Stimulated activated CD4-positive, alpha-beta T cell treated with anti-CD3 and anti-CD28 coated beads, Interleukin-4, amount 100 ng/mL, for 4 hours (primary cell): ENCODE results near the gene FRMPD2.
"Not testable (repeated sequence)": the region's sequence is repeated elsewhere in the genome, so short reads cannot be mapped to it uniquely, and the experiment has no call there.

Source experiments
- DNase-seq, 2 experiments: peaks; one replicate each; pipeline ENCODE4 v3.0.0-alpha.2; 2020

FRMPD2 gene

DNA sequence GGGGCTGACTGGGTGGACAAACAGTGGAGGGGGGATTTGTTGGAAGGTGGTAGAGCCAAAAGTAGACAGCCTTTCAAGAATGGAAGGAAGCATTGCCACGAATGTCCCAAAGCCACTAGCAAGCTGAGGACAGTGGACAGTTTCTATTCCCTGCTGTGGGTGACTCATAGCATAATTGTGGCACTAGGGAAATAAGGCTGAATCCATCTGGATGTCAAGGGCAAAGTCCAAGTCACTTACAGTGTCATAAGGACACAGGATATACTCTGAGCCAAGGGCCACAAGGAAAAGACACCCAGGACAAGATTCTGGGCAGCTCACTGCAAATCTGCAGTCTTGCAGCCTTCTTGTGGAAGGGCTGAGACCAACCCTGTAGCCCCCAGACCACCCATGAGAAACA, 79.7 kb downstream of the FRMPD2 start:
- DNase-seq: no peak

DNA sequence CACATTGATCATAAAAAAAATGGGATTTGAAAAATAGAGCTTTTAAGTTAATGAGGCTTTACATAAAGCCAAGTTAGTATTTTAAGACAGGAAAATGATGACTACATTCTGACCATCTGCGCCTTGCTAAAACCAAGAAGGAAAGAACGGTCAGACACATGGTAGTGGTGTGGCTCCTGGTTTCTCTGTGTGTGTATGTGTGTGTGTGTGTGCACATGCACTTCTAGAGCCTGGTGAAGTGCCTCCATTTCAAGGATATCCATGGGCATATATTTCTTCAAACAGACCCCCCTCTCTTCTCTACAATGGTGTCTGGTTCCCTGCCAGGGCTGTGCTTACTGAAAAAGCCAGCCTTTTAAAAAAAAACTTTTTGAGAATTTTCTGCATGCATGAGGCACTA, 80.9 kb downstream of the FRMPD2 start:
- no peak for DNase-seq

DNA sequence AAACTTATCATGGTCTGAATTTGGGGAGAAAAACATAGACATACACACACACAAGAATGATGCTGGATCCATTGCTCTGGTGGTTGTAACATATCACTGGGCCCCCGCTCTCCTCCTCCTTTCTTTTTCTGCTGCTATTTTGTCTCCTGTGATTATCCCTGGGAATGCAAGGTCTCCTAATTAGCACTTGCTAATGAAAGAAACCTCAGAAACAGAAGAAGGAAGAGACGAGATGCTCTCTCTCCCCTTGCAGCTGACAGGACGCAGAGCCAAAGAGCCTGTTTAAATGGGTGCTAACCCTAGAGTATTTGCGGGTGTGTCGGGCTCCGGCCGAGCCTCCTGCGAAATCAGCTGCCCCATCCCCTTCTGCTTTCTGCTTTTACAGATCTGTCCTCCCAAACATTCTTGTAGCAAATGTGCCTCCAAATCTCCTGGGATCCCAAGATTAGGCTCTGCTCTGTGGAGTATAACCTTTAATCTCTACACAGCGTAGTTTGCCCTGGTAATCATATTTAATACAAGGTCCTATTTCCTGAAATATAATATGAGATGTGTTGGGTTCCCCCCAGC, 81.5 kb downstream of the FRMPD2 start:
- no peak for DNase-seq

GRCh38 chr10:48187713-48188485, 86.6 kb downstream of the FRMPD2 start:
- DNase-seq: no peak

- no peak for DNase-seq
These were observed 87.4 kb downstream of the FRMPD2 start for GRCh38 chr10:48187126-48187525.

DNA sequence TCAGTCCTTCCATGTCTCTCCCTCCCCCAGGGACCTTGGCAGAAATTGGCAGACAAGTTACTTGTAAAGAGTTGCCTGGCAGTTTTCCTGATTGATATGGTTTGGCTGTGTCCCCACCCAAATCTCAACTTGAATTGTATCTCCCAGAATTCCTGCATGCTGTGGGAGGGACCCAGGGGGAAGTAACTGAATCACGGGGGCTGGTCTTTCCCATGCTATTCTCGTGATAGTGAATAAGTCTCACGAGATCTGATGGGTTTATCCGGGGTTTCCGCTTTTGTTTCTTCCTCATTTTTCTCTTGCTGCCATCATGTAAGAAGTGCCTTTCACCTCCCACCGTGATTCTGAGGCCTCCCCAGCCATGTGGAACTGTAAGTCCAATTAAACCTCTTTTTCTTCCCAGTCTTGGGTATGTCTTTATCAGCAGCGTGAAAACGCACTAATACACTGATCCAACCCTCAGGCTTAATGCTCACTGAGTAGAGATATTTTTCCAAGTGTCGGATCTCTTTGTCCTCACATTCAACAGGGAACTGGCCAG, 88.2 kb downstream of the FRMPD2 start:
- not testable (repeated sequence) for DNase-seq

GRCh38 chr10:48184224-48184623, 90.3 kb downstream of the FRMPD2 start:
- DNase-seq: no peak

DNA sequence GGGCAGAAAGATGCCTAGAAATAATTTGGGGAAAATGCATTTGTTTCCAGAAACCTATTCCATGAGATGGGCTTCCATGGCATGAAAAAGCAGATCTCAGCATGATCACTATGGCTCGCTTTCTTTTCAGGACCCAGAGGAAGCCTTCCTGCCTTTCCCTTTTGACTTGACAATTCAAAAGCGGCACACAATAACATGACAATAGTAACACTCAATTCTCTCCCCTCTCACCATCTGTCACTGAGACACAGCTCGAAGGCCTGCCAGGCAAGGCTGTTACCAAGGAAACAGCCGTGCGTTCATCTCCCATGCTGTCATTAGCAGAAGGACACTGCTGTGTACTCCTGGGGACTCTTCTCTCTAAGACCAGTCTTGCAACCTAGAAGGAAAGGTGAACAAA, 101.8 kb downstream of the FRMPD2 start:
- not testable (repeated sequence) for DNase-seq

DNA sequence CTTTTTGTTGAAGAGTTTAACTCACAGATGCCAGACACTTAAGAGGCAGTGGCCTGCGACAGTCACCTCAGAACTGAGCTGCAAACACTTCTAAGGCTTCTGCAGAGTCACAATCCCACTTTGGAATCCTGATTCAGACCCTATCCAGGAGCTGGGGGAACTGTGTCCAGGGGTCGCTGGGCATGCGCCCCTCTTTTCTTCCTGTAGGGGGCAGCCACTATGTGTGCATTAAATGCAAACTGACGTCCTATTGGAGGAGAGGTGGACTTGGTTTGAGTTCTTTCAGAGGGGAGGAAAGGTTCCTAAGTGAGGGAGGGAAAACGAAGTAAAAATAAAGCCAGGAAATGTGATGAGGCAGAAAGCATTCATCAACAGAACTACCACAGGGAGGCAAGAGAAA, 113.8 kb downstream of the FRMPD2 start:
- not testable (repeated sequence) for DNase-seq

DNA sequence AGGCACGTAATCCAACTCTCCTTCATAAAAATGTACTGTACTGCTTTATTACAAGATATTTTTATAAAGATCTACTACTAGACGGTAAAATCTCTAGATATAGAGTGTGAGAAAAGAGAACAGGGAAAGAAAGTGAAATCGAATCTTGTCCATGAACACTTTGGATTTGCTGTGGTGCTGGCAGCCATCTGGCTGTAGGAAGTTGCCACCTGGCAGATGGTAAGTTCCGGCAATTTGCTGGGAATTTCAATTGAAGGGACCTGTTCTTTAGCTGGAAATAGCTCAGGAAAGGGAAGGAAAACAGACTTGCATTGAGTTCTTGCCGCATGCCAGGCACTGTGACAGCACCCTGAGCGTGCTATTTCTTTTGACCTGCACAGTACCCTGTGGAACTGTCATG, 114.3 kb downstream of the FRMPD2 start:
- DNase-seq: not testable (repeated sequence)

DNA sequence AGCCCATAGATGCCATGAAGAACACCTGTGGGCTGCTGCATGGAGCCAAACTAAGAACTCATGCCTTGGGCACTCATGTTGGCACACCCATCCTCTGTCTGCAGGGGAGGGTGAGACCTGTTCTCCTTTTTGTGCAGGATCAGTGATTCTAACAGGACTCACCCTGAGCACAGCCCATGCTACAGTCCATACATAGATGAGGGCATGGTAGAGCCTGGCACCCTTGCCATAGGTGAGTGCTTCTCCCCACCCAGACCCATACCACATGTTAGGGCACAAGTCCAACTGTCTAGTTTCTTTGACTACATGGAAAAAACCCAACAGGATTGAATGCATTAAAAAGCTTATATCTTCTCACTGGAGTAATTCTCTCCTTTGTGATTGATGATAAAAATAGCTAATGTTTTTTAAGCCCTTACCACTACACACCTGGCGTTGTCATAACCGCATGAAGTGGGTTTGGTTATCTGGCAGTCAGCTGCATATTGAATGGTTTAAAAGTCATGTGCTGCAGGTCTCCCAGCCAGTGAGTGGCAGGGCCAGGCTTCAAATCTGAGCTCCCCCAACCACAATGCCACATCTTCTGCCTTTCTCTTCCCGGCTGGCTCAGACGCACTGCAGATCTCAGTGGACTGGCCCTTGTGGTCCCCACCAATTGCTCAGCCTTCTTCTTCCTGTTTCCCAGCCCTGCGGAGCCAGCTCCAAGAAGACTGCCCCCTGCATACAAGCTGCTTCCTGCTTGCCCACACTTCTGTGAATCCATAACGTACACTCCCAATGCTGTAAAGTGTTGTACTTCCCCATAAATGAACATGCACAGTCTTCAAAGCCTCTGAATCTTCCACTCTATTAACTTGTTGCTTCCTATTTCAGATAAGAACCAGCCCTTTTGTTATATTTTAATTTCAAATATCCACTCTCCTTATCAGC, 120.0 kb downstream of the FRMPD2 start:
- not testable (repeated sequence) for DNase-seq

DNA sequence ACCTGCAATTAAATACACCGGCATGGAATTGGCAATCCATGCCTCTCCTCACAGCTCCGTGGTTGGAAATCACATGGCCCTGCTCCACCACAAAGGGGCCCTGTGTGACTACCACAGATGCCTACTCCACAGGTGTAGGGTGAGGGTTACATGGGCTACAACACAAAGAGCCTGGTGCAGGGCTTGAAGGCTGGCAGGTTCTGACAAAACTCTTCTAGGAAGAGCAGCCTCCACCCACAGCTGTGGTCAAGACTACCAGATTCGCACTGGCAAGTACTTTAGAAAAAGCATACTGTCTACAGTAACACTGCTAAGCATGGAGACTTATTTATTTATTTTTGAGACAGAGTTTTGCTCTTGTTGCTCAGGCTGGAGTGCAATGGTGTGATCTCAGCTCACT, 126.9 kb downstream of the FRMPD2 start:
- not testable (repeated sequence) for DNase-seq

DNA sequence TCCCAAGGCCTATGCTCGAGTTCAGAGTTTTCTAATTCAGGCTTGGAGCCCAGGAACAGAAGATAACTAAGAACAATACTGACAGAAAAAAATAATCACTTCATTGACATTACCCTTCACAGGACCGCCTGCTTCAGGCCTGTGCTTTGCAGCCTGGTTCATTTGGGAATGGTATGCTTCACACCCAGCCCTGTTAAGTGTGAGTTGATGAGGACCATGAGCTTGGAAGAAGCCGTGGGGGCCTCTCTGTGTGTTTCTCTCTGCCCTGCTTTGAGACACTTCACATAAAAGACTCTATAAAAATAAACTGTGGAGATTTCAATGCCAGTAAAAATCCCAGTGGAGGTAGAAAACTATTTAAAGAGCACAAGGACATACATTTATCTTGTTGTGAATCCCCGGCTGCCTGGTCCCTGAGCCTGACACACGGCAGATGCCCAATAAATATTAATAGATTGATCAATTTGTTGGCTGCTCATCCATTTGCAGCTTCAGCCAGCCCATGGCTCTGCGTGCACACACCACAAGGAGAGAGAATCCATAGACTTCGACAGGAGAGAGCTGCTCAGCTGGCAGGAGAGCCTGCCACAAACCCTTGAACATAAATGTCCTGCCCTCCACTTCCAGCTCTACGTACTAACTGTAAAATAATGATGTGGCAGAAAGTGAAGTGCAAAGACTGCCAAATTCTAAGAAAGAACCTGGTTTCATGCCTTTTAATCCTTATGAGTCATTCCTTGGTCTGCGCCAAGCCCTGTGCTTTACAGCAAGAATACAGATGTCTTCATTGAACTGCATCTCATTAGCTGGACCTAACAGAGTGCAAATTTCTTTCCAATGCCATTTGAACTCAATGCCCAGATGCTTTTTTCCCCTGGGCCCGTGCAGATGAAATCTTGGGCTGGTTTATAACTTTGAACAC, 130.5 kb downstream of the FRMPD2 start:
- DNase-seq: not testable (repeated sequence)

DNA sequence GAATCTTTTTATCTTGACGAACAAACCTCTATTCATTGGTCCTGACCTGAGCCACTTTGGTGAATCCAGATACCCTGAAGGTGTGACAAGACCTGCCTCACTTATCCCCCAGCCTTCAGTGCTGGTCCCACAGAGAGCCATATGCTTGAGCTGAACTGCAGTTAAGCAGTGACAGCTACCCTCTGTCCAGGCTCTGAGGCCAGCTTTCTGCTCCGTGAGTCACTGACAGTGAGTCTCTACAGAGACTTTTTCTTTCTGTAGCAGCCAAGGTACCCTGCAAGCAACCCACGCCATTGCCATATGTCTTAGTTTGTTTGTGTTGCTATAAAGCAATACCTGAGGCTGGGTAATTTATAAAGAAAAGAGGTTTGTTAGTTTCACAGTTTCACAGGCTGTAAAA, 133.5 kb downstream of the FRMPD2 start:
- not testable (repeated sequence) for DNase-seq

DNA sequence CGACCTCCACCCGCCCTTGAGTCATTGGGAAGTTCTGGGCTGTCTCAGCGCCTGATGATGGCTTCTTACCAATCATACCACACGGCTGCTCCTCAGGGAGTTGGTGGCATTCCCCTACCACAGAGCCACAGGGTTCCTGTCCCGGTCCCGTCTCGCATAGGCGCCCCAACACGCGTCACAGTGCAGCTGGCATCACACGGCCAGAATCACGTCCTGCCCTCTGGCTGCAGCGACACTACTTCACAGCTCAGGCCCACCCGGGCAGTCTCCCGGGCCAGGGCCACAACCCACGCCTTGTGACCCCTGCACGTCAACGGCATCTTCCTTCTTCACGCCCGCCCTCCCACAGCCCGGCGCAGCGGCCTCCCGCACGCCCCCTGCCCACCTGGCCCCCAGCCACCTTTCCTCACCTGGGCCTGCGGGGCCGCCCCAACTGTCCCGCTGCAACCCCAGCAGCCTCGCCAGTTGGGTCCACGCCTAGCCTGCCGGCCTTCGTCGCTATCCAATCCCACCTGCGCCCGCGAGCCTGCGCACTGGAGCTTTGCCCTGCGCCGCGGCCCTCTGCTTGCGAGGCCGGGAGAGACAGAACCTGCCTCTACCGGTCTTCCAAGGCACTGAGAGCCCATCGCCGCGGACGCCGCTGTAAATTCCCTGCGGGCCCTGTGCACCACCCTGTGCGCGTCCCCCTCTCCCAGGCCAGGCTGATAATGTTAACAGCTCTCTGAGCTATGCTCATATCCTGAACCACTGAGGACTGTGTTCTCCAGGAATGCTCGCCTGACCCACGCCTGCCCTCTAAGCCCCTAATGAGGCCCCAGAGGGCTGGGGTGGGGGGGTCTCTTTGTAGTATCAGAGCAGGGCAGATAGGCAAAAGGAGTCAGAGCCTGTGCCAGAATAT, 134.3 kb downstream of the FRMPD2 start:
- not testable (repeated sequence) for DNase-seq

DNA sequence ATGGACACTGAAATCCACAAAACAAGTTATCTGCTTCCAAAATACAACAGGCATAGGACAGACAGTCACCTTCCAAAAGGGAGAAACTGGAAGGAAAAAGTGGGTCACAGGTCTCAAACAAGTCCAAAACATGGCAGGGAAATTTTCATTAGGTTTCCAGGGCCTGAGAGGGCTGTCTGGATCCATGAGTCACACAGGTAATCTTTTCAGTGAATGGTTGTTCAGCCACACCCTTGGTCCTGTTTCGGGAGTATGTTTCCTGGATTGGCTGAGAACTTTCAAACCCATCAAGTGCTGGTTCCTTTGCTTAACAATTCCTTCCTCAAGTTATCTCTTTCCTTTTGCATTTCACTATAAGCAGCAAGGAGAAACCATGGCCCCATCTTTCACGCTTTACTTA, 145.5 kb downstream of the FRMPD2 start:
- DNase-seq: not testable (repeated sequence)

DNA sequence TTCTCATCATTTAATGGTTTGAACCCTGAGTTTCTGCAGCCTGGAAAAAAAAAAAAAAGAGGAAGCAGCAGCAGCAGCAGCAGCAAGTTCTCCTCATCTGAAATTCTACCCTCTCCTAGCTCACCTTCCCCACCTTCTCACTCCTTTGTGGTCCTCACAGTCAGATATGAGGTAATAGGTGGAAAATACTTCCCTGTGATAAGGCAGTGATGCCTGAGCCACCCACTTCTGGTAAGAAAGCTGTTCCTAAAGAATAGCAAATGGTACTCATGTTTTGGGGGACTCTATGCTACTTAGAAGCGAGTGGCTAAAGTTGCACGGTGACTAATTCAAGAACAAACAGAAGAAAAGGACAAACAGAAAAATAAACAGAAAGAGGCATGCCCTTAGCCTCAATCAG, 148.2 kb downstream of the FRMPD2 start:
- DNase-seq: not testable (repeated sequence)

- not testable (repeated sequence) for DNase-seq
These were observed 148.9 kb downstream of the FRMPD2 start for GRCh38 chr10:48125631-48126030.

DNA sequence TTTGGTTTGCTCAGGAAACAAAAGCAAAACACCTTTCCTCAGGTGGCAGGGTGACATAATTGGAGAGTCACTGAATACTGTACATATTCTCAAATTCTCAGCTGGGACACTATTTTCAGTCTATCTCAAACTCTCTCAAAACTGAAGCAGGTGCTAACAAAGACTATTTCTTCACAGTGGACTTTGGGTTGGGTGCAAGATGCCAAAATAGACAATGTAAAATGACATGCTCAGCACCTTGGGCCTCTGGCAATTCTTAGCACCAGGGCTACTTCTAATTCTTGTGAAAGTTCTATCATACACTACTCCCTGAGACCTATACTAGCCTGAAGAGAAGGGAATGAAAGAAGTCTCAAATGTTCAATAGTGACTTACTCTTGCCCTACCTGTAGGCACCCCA, 151.9 kb downstream of the FRMPD2 start:
- DNase-seq: not testable (repeated sequence)

GRCh38 chr10:48110277-48110676, 164.2 kb downstream of the FRMPD2 start:
- not testable (repeated sequence) for DNase-seq
